MM.1S (cell line): ENCODE data around the gene ATXN1.

ENCODE experiments used
- EZH2 ChIP-seq: fragments of 300-600 bp; sonication (generic); optimal IDR thresholded peaks from 2 replicates; pipeline ENCODE3; 2017; ENCODE audit warnings: low read depth, mild to moderate bottlenecking, antibody characterized with exemption, low read length, mixed read lengths
- TF ChIP-seq, protein P1 (sequence below): fragments of 300-600 bp; sonication (generic); IDR thresholded peaks from 2 replicates; pipeline ENCODE4 v1.5.1; 2016; ENCODE audit warnings: antibody characterized with exemption, low read length, mixed read lengths

DNA sequence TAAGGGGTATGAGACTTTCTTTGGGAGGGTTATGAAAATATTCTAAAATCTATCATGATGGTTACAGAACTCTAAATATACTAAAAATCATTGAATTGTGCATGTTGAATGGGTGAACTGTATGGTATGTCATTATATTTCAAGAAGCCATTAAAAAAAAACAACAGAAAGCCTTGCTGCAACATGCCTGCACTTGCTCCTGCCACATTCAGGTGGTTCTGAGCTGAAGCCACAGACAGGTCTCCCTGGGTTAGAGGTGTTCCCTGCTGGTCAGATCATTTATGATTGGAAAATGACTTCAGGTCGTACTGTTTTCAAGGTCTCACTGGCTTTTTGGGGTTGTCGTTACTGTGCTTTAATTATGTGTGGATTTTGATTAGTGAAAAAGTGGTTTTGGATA, 509.6 kb downstream of the ATXN1 start:
- TF ChIP-seq, protein P1, sequence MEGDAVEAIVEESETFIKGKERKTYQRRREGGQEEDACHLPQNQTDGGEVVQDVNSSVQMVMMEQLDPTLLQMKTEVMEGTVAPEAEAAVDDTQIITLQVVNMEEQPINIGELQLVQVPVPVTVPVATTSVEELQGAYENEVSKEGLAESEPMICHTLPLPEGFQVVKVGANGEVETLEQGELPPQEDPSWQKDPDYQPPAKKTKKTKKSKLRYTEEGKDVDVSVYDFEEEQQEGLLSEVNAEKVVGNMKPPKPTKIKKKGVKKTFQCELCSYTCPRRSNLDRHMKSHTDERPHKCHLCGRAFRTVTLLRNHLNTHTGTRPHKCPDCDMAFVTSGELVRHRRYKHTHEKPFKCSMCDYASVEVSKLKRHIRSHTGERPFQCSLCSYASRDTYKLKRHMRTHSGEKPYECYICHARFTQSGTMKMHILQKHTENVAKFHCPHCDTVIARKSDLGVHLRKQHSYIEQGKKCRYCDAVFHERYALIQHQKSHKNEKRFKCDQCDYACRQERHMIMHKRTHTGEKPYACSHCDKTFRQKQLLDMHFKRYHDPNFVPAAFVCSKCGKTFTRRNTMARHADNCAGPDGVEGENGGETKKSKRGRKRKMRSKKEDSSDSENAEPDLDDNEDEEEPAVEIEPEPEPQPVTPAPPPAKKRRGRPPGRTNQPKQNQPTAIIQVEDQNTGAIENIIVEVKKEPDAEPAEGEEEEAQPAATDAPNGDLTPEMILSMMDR: no peak
- TF ChIP-seq EZH2: no peak
